ENCODE data around the gene FTSJ3. TPM values are rescaled to one million over a fixed set of nuclear protein-coding genes. Genes with fewer than 3 reads are reported as not detected.
"Not testable (repeated sequence)": the region's sequence is repeated elsewhere in the genome, so short reads cannot be mapped to it uniquely, and the experiment has no call there.

Gene FTSJ3
- total and polyA plus RNA-seq, 7 experiments from 2014 or later, result 22.1 to 66.2 (median 52.8) TPM

DNA sequence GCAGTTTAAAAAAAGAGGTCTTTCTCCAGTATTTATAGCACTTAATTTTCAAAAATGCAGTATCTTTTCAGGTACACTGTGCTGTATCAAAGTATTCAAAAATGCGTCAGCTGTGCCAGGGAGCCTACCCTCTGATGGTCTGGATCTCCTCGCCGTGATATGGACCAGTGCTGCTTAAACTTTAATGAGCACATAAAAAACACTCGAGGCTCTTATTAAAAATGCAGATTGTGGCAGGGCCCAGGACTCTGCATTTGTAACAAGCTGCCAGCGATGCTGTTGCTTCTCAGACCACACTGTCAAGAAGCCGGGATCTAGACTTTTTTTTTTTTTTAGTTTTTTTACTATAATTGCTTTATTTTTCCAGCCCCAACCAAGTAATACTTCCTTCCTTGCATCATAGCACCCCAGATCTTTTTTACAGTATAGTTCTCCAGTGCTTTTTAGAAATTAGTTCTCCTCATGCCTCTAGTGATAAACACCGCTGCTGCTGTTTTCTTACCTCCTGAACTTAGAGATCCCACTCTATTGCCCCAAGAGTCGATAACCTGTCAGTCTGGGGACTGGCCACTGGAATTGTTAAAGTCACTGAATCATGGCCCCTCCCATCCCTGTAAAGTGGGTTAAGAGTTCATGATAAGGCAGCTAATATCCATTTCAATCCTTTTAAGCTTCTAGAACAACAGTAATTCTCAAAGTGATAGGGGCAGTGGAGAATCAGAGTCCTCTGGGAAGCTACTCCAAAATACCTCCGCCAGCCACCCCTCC, 16.6 kb upstream of the FTSJ3 start:
- Histone ChIP-seq H3K4me3 (ENCODE audit: low read length) (peak overlapping the region; percentile 87), H3K27ac (ENCODE audit: low read depth, low read length) (peak overlapping the region; percentile 96), H3K9me3 (ENCODE audit: control insufficient read depth in 2 of 3, low read length in 3 of 3) (no peaks in the 10 kb centered on the region), H3K36me3 (ENCODE audit: control insufficient read depth in 2 of 3, insufficient read depth in 3 of 3, low read length in 3 of 3) (peaks cover 0 to 3% (median 0%) of the 10 kb centered on the region in 3 experiments), H3K27me3 (ENCODE audit: control insufficient read depth in 2 of 2, insufficient read depth in 2 of 2, low read length in 2 of 2) (no peaks in the 10 kb centered on the region), H3K4me1 (ENCODE audit: control insufficient read depth in 2 of 2, insufficient read depth in 2 of 2, low read length in 2 of 2) (peaks cover 27 to 34% of the 10 kb centered on the region in 2 donors)
- Mint-ChIP-seq H3K36me3 (peaks cover 0 to 9% (median 0%) of the 10 kb centered on the region in 5 donors), H3K4me1 (peaks cover 30 to 50% (median 44%) of the 10 kb centered on the region in 7 donors), H3K9me3 (peaks cover 0 to 5% (median 0%) of the 10 kb centered on the region in 11 donors), H3K27ac (peak overlapping the region; percentile 83 to 95 (median 92)), H3K27me3 (no peaks in the 10 kb centered on the region), H3K4me3 (peak overlapping the region; percentile 84 to 98 (median 88))
- ChIA-PET CTCF (interaction anchor here (0.6 to 0.9 kb wide), 2 partner anchors 7 to 16 kb away, joined by 4 to 6 read pairs; no protein-coding TSS in a partner anchor), POLR2A (interaction anchor here (0.6 to 13.5 kb wide), 14 partner anchors 9 to 1000 kb away, joined by 3 to 204 read pairs (median 6); partner anchors contain the start of genes CCDC47, DDX42, FTSJ3 and ICAM2)
- DNase-seq (no peak), ATAC-seq (no peak)
- intact Hi-C loops (cut with micrococcal nuclease), result loop anchor here (1.0 to 10.0 kb wide), 17 partner anchors 12 to 818 kb away; partner anchors contain the start of genes CCDC47 (in 2 of the 2), CEP95 (in 2 of the 2), DCAF7 (in 2 of the 2) and DDX5 (in 2 of the 2)

DNA sequence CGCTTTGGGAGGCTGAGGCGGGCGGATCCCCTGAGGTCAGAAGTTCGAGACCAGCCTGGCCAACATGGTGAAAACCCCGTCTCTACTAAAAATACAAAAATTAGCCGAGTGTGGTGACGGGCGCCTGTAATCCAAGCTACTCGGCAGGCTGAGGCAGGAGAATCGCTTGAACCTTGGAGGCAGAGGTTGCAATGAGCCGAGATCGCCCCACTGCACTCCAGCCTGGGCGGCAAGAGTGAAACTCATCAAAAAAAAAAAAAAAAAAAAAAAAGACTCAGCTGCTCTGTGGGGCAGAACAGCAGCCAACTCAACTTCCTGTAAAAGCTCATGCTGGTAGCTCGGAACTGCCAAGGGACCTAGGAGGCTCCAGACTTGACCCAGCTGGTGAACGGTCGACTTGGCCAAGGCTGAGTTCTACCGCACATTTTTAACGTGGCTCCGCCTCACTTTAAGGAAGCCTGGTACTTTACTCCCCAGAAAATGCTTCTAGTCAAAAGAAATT, 16.0 kb upstream of the FTSJ3 start:
- POLR2A ChIA-PET, result interaction anchor here (0.6 to 13.5 kb wide), 17 partner anchors 8 to 999 kb away, joined by 3 to 204 read pairs (median 5); partner anchors contain the start of genes CCDC47, DDX42, FTSJ3 and ICAM2
- not testable (repeated sequence) for H3K9me3 Mint-ChIP-seq; H3K9me3 ChIP-seq (ENCODE audit: control insufficient read depth in 2 of 3, low read length in 3 of 3); H3K27me3 ChIP-seq (ENCODE audit: control insufficient read depth in 2 of 2, insufficient read depth in 2 of 2, low read length in 2 of 2); H3K36me3 Mint-ChIP-seq; H3K36me3 ChIP-seq (ENCODE audit: control insufficient read depth in 2 of 3, insufficient read depth in 3 of 3, low read length in 3 of 3); H3K27me3 Mint-ChIP-seq
- ATAC-seq (peak; percentile 10), DNase-seq (peak in 5 of 9 donors; percentile 31 to 60 (median 34))
- intact Hi-C loops (cut with micrococcal nuclease), result loop anchor here (1.0 to 10.0 kb wide), 17 partner anchors 11 to 819 kb away; partner anchors contain the start of genes CCDC47 (in 2 of the 2), CEP95 (in 2 of the 2), DCAF7 (in 2 of the 2) and DDX5 (in 2 of the 2)
- CTCF ChIA-PET, result interaction anchor here (0.6 to 0.9 kb wide), 2 partner anchors 8 to 15 kb away, joined by 4 to 6 read pairs; no protein-coding TSS in a partner anchor
- Mint-ChIP-seq H3K27ac (peak overlapping the region; percentile 83 to 95 (median 92)), H3K4me3 (peak overlapping the region; percentile 84 to 98 (median 88)), H3K4me1 (peaks cover 28 to 52% (median 44%) of the 10 kb centered on the region in 7 donors)
- peaks cover 33 to 38% of the 10 kb centered on the region in 2 donors for H3K4me1 ChIP-seq (ENCODE audit: control insufficient read depth in 2 of 2, insufficient read depth in 2 of 2, low read length in 2 of 2)
- H3K27ac ChIP-seq (ENCODE audit: low read depth, low read length), result peak overlapping the region; percentile 96
- peak overlapping the region; percentile 87 for H3K4me3 ChIP-seq (ENCODE audit: low read length)

DNA sequence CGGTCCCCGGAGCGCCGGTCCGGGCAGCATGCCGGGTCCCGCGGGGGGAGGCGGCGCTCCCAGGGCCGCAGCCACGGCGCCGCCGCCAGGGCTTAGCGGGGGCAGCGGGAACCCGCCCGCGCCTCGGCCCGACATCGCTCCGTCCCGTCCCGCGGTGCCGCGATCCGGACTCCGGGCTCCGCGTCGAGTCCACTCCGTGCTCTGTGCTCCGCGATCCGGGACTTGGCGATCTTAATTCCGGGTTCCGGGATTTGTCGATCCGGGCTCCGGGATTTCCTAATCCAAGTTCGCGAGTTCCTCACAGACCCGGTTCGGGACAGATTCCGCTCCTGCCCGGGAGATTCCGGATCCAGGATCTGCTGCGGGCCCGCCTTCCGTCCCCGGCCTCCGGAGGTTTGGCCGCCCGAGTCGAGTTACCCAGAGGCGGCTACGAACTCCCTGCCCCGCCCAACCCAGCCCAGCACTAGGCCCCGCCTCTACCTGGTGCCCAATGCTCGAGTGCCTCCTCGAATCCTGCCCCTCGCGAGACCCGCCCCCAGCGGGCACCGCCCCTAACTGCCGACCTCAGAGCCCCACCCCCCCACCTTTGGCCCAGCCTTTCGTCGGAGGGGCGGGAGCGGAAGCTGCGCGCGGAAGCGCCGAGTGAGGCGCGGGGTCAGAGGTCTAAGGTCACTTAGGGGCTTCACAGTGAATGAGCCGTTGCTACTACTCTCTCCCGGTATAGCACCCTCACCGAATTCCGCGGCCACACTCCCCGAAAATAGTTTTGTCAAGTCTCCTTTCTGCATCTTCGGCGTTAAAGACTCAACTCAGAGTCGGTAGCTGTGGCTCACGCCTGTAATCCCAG, 15.3 kb upstream of the FTSJ3 start, which contains the start of gene SMARCD2:
Gene SMARCD2 (minus strand): TSS at position 146 of the 847 bp plus-strand sequence. CDS start 11 bp downstream, at position 135.
- Histone ChIP-seq H3K4me1 (ENCODE audit: control insufficient read depth in 2 of 2, insufficient read depth in 2 of 2, low read length in 2 of 2) (peaks cover 34 to 36% of the 10 kb centered on the region in 2 donors), H3K9me3 (ENCODE audit: control insufficient read depth in 2 of 3, low read length in 3 of 3) (no peaks in the 10 kb centered on the region), H3K4me3 (ENCODE audit: low read length) (peak within 1 kb of the TSS; percentile 87), H3K27me3 (ENCODE audit: control insufficient read depth in 2 of 2, insufficient read depth in 2 of 2, low read length in 2 of 2) (no peaks in the 10 kb centered on the region), H3K36me3 (ENCODE audit: control insufficient read depth in 2 of 3, insufficient read depth in 3 of 3, low read length in 3 of 3) (peaks cover 0 to 9% (median 0%) of the 10 kb centered on the region in 3 experiments), H3K27ac (ENCODE audit: low read depth, low read length) (peak within 1 kb of the TSS; percentile 96)
- ATAC-seq (peak; percentile 96), DNase-seq (peak; percentile 94 to 99 (median 98))
- Mint-ChIP-seq H3K4me1 (peaks cover 27 to 52% (median 44%) of the 10 kb centered on the region in 7 donors), H3K27ac (peak within 1 kb of the TSS; percentile 87 to 95 (median 92)), H3K27me3 (no peaks in the 10 kb centered on the region), H3K9me3 (no peaks in the 10 kb centered on the region), H3K4me3 (peak within 1 kb of the TSS; percentile 92 to 98 (median 95)), H3K36me3 (peaks cover 0 to 3% (median 0%) of the 10 kb centered on the region in 5 donors)
- intact Hi-C loops (cut with micrococcal nuclease), result loop anchor here (1.0 to 10.0 kb wide), 18 partner anchors 10 to 820 kb away; partner anchors contain the start of genes CCDC47 (in 2 of the 2), CEP95 (in 2 of the 2), DCAF7 (in 2 of the 2) and DDX5 (in 2 of the 2)
- POLR2A ChIA-PET, result interaction anchor here (0.6 to 13.5 kb wide), 17 partner anchors 12 to 303 kb away, joined by 3 to 204 read pairs (median 5); partner anchors contain the start of genes CCDC47, DDX42, FTSJ3 and ICAM2
- CTCF ChIA-PET, result interaction anchor here (0.9 kb wide), 1 partner anchor 15 kb away, joined by 4 read pairs; no protein-coding TSS in a partner anchor

DNA sequence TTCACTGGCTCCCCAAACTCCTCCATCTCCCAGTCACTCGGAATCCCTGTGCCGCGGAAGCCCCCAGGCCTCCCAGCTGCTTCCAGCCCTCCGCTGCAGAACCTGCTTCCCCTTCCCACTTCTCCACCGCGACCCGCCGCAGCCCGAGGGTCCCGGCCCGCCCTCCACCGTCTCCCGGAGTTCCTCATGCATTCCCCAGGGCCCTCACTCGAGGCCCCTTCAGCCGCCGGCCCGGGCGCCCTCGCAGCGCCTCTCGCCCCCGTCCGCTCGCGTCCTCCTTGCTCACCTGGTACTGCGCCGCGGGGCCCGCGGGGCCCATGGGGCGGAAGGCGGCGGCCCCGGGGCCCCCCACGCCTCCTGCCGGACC, 14.7 kb upstream of the FTSJ3 start:
- DNase-seq (peak in 1 of 9 donors; percentile 24), ATAC-seq (peak; percentile 13)
- H3K36me3 Mint-ChIP-seq, result peaks cover 0 to 3% (median 0%) of the 10 kb centered on the region in 5 donors
- H3K4me1 Mint-ChIP-seq, result peaks cover 24 to 48% (median 43%) of the 10 kb centered on the region in 7 donors
- Histone ChIP-seq H3K9me3 (ENCODE audit: control insufficient read depth in 2 of 3, low read length in 3 of 3) (no peaks in the 10 kb centered on the region), H3K36me3 (ENCODE audit: control insufficient read depth in 2 of 3, insufficient read depth in 3 of 3, low read length in 3 of 3) (peaks cover 0 to 15% (median 0%) of the 10 kb centered on the region in 3 experiments), H3K4me3 (ENCODE audit: low read length) (peak overlapping the region; percentile 87), H3K27ac (ENCODE audit: low read depth, low read length) (peak overlapping the region; percentile 96), H3K27me3 (ENCODE audit: control insufficient read depth in 2 of 2, insufficient read depth in 2 of 2, low read length in 2 of 2) (no peaks in the 10 kb centered on the region), H3K4me1 (ENCODE audit: control insufficient read depth in 2 of 2, insufficient read depth in 2 of 2, low read length in 2 of 2) (peaks cover 34 to 36% of the 10 kb centered on the region in 2 donors)
- intact Hi-C loops (cut with micrococcal nuclease), result loop anchor here (1.0 to 10.0 kb wide), 7 partner anchors 142 to 820 kb away; partner anchors contain the start of genes CYB561 (in 1 of the 2), DCAF7 (in 1 of the 2), LIMD2 (in 1 of the 2) and SMURF2 (in 1 of the 2)
- CTCF ChIA-PET, result interaction anchor here (0.8 kb wide), 1 partner anchor 140 kb away, joined by 3 read pairs; no protein-coding TSS in a partner anchor
- H3K27ac Mint-ChIP-seq, result peak overlapping the region; percentile 84 to 95 (median 91)
- no peaks in the 10 kb centered on the region for H3K9me3 Mint-ChIP-seq
- H3K4me3 Mint-ChIP-seq, result peak overlapping the region; percentile 92 to 98 (median 95)
- no peaks in the 10 kb centered on the region for H3K27me3 Mint-ChIP-seq
- POLR2A ChIA-PET, result interaction anchor here (0.6 to 13.5 kb wide), 10 partner anchors 14 to 307 kb away, joined by 3 to 204 read pairs (median 5); partner anchors contain the start of genes CCDC47, DDX42, FTSJ3 and LIMD2

DNA sequence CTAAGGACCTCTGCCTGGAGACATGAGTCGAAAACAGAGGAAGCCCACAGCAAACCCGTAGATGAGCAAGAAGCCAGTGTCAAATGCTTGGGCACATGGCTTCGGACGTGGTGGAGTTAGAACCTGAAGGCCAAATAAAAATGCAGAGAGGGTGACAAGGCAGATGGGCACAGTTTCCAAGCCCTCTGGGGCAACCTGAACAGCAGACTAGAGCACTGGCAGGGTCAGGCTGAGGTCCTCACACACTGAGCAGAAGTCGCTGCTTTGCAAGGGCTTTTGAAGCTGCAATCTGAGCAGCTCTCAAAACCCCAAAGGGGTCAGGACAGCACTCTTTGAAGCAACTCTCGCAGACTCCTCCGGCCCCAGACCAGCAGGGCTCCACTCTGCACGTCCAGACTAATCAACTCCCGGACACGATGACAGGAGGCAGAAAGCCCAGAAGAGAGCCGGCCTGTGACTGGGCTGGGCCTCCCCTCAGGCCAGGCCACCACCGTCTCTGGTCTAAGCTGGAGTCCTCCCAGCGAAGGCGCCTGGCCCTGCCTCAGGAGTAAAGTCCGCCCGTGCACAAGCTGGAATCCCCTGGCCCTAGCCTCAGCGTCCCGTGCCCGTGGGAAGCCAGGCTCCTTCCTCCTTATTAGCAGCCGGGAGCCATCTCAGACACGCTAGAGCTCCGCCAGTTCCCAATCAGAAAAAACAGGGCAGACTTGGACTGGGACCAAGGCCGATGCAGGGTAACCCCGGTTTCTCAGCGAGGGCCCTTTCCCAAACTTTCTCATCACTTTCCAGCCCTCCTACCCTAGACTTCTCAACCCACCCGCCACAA, 14.1 kb upstream of the FTSJ3 start:
- Mint-ChIP-seq H3K4me1 (peaks cover 24 to 53% (median 49%) of the 10 kb centered on the region in 7 donors), H3K9me3 (no peaks in the 10 kb centered on the region), H3K27ac (peak overlapping the region; percentile 84 to 95 (median 91)), H3K27me3 (no peaks in the 10 kb centered on the region), H3K4me3 (peak overlapping the region; percentile 92 to 98 (median 95)), H3K36me3 (peaks cover 0 to 7% (median 3%) of the 10 kb centered on the region in 5 donors)
- ATAC-seq (no peak), DNase-seq (no peak)
- Histone ChIP-seq H3K9me3 (ENCODE audit: control insufficient read depth in 2 of 3, low read length in 3 of 3) (no peaks in the 10 kb centered on the region), H3K4me1 (ENCODE audit: control insufficient read depth in 2 of 2, insufficient read depth in 2 of 2, low read length in 2 of 2) (peaks cover 34 to 36% of the 10 kb centered on the region in 2 donors), H3K27ac (ENCODE audit: low read depth, low read length) (peak overlapping the region; percentile 96), H3K27me3 (ENCODE audit: control insufficient read depth in 2 of 2, insufficient read depth in 2 of 2, low read length in 2 of 2) (no peaks in the 10 kb centered on the region), H3K36me3 (ENCODE audit: control insufficient read depth in 2 of 3, insufficient read depth in 3 of 3, low read length in 3 of 3) (peaks cover 0 to 21% (median 0%) of the 10 kb centered on the region in 3 experiments), H3K4me3 (ENCODE audit: low read length) (peak overlapping the region; percentile 87)
- intact Hi-C loops (cut with micrococcal nuclease), result loop anchor here (1.0 to 10.0 kb wide), 7 partner anchors 141 to 821 kb away; partner anchors contain the start of genes CYB561 (in 1 of the 2), DCAF7 (in 1 of the 2), LIMD2 (in 1 of the 2) and SMURF2 (in 1 of the 2)
- ChIA-PET POLR2A (interaction anchor here (0.6 to 13.5 kb wide), 13 partner anchors 14 to 1349 kb away, joined by 3 to 204 read pairs (median 4); partner anchors contain the start of genes CCDC47, DDX42, FTSJ3 and LIMD2), CTCF (interaction anchor here (0.8 to 1.3 kb wide), 2 partner anchors 72 to 139 kb away, joined by 3 read pairs; no protein-coding TSS in a partner anchor)

All from naive thymus-derived CD4-positive, alpha-beta T cell (primary cell).